IMR-90 (cell line): ENCODE measurements around the gene RFTN1. TPM values are rescaled to one million over a fixed set of nuclear protein-coding genes. Genes with fewer than 3 reads are reported as not detected.
A peak's percentile ranks its signal among the peaks of the same experiment; 100 is the strongest.

Experiments
- ATAC-seq: fragments of 200-7000 bp; cut with Tn5 transposase; 2 replicates; pipeline ENCODE4 v1.9.1; 2020; ENCODE audit warnings: low read depth, mild to moderate bottlenecking, moderate library complexity
- BruUV-seq: library from RNA; stranded (reverse); fragments of 400-500 nt; replicated peaks from 2 replicates; lab custom pipeline; 2021; lab: Mats Ljungman, UMichigan
- CTCF ChIA-PET: fragments of 300-600 bp; formaldehyde crosslinking; extraction: SDS; loops from one replicate; lab custom pipeline; 2021; ENCODE audit warnings: antibody characterized with exemption; lab: Yijun Ruan, JAX
- POLR2A ChIA-PET: fragments of 300-600 bp; sonication (Branson Sonifier 250); formaldehyde crosslinking; loops from one replicate; lab custom pipeline; 2022; ENCODE audit warnings: antibody characterized with exemption; ENCODE audit not compliant: unreplicated experiment; lab: Charles Lee
- DNase-seq: peaks from one replicate; pipeline ENCODE4 v3.0.0; 2013
- H2AFZ ChIP-seq: replicated peaks from 2 replicates; pipeline ENCODE3; 2013; ENCODE audit warnings: low read length, mild to moderate bottlenecking; ENCODE audit not compliant: poor library complexity
- H2AK5ac ChIP-seq: 2 replicates; pipeline ENCODE4 v1.6.1; 2013; ENCODE audit warnings: low read depth, low read length, inconsistent platforms
- H2AK9ac ChIP-seq: replicated peaks from 2 replicates; pipeline ENCODE3; 2013; ENCODE audit warnings: mild to moderate bottlenecking, low read depth, low read length, moderate library complexity; ENCODE audit not compliant: poor library complexity
- H2BK120ac ChIP-seq: 2 replicates; pipeline ENCODE4 v1.6.1; 2013; ENCODE audit warnings: low read depth, low read length, inconsistent platforms
- H2BK15ac ChIP-seq: 3 replicates; pipeline ENCODE4 v1.6.1; 2013; ENCODE audit warnings: low read depth, low read length, inconsistent platforms
- H2BK20ac ChIP-seq: 2 replicates; pipeline ENCODE4 v1.6.1; 2013; ENCODE audit warnings: low read depth, mild to moderate bottlenecking, inconsistent platforms, low read length, moderate library complexity
- H2BK5ac ChIP-seq: 2 replicates; pipeline ENCODE4 v1.6.1; 2013; ENCODE audit warnings: mild to moderate bottlenecking, low read depth, low read length, inconsistent platforms; ENCODE audit not compliant: poor library complexity, severe bottlenecking
- H3K14ac ChIP-seq: replicated peaks from 2 replicates; pipeline ENCODE4 v1.6.1; 2013; ENCODE audit warnings: low read depth, low read length, inconsistent platforms
- H3K18ac ChIP-seq: 2 replicates; pipeline ENCODE4 v1.6.1; 2013; ENCODE audit warnings: low read depth, low read length, control low read depth
- H3K23ac ChIP-seq: 2 replicates; pipeline ENCODE4 v1.6.1; 2013; ENCODE audit warnings: low read depth, low read length, inconsistent platforms
- H3K27ac ChIP-seq: 2 replicates; pipeline ENCODE4 v1.5.1; 2013; ENCODE audit warnings: mild to moderate bottlenecking, control low read depth, low read length; ENCODE audit not compliant: insufficient read depth
- H3K27me3 ChIP-seq: 2 replicates; pipeline ENCODE4 v1.6.1; 2013; ENCODE audit warnings: low read length; ENCODE audit not compliant: control insufficient read depth, insufficient read depth
- H3K36me3 ChIP-seq: 2 replicates; pipeline ENCODE4 v1.6.1; 2013; ENCODE audit warnings: low read length, mixed read lengths; ENCODE audit not compliant: control insufficient read depth, insufficient read depth
- H3K4ac ChIP-seq: 2 replicates; pipeline ENCODE4 v1.6.1; 2013; ENCODE audit warnings: low read depth, low read length, inconsistent platforms
- H3K4me1 ChIP-seq: 2 replicates; pipeline ENCODE4 v1.6.1; 2013; ENCODE audit warnings: low read length, mixed read lengths; ENCODE audit not compliant: control insufficient read depth, insufficient read depth
- H3K4me2 ChIP-seq: 2 replicates; pipeline ENCODE4 v1.6.1; 2013; ENCODE audit warnings: low read depth, mild to moderate bottlenecking, control low read depth, low read length, moderate library complexity
- H3K4me3 ChIP-seq: 2 replicates; pipeline ENCODE4 v1.5.1; 2013; ENCODE audit warnings: low read depth, mild to moderate bottlenecking, control low read depth, low read length, moderate library complexity; ENCODE audit not compliant: insufficient read depth
- H3K56ac ChIP-seq: 2 replicates; pipeline ENCODE4 v1.6.1; 2013; ENCODE audit warnings: low read length, inconsistent platforms; ENCODE audit not compliant: insufficient read depth; ENCODE audit errors: extremely low read depth
- H3K79me1 ChIP-seq, 2 experiments: 2 replicates each; pipeline ENCODE4 v1.6.1; 2013; ENCODE audit warnings: low read length in 2 of 2, inconsistent platforms in 1 of 2, low read depth in 1 of 2
- H3K9ac ChIP-seq: 2 replicates; pipeline ENCODE4 v1.6.1; 2013; ENCODE audit warnings: low read depth, low read length, control low read depth
- H3K9me1 ChIP-seq: 2 replicates; pipeline ENCODE4 v1.6.1; 2013; ENCODE audit warnings: low read length, inconsistent platforms; ENCODE audit not compliant: insufficient read depth
- H3K9me3 ChIP-seq: 2 replicates; pipeline ENCODE4 v1.6.1; 2013; ENCODE audit warnings: low read length; ENCODE audit not compliant: control insufficient read depth, insufficient read depth
- H4K20me1 ChIP-seq: 2 replicates; pipeline ENCODE4 v1.6.1; 2013; ENCODE audit warnings: low read length, inconsistent platforms; ENCODE audit not compliant: insufficient read depth
- H4K5ac ChIP-seq: 2 replicates; pipeline ENCODE4 v1.6.1; 2013; ENCODE audit warnings: mild to moderate bottlenecking, low read depth, low read length, control low read depth
- H4K8ac ChIP-seq, 2 experiments: 2 replicates each; pipeline ENCODE4 v1.6.1; 2013; ENCODE audit warnings: low read depth in 2 of 2, low read length in 2 of 2, control low read depth in 1 of 2, inconsistent platforms in 1 of 2
- H4K91ac ChIP-seq: 2 replicates; pipeline ENCODE4 v1.6.1; 2013; ENCODE audit warnings: low read depth, low read length, inconsistent platforms; ENCODE audit not compliant: insufficient read depth
- BHLHE40 ChIP-seq: fragments of 150-350 bp; IDR thresholded peaks from 2 replicates; pipeline ENCODE4 v1.6.1; 2016; ENCODE audit warnings: mild to moderate bottlenecking, low read depth, low read length
- CEBPB ChIP-seq: IDR thresholded peaks from 2 replicates; pipeline ENCODE4 v1.6.1; 2012; ENCODE audit warnings: low read depth, low read length, improper control_type of control experiment
- CHD1 ChIP-seq: IDR thresholded peaks from 2 replicates; pipeline ENCODE4 v1.6.1; 2012; ENCODE audit warnings: low read depth, low read length, improper control_type of control experiment
- MAFK ChIP-seq: IDR thresholded peaks from 2 replicates; pipeline ENCODE4 v1.6.1; 2012; ENCODE audit warnings: low read depth, low read length, improper control_type of control experiment
- MAZ ChIP-seq: IDR thresholded peaks from 2 replicates; pipeline ENCODE4 v1.6.1; 2012; ENCODE audit warnings: low read depth, mild to moderate bottlenecking, low read length, improper control_type of control experiment, moderate library complexity, borderline replicate concordance
- MXI1 ChIP-seq: IDR thresholded peaks from 2 replicates; pipeline ENCODE4 v1.6.1; 2012; ENCODE audit warnings: low read depth, mild to moderate bottlenecking, low read length, moderate library complexity, borderline replicate concordance
- POLR2A ChIP-seq: IDR thresholded peaks from 2 replicates; pipeline ENCODE4 v1.6.1; 2012; ENCODE audit warnings: mild to moderate bottlenecking, low read depth, low read length
- RAD21 ChIP-seq: IDR thresholded peaks from 2 replicates; pipeline ENCODE4 v1.6.1; 2012; ENCODE audit warnings: low read length, improper control_type of control experiment
- WGBS, 2 experiments: methylation state at CpG; one replicate each; pipeline versions ENCODE4 v1.1.5 to v1.1.7; 2013; ENCODE audit warnings: missing lambda C conversion rate in 2 of 2; ENCODE audit not compliant: insufficient read length in 1 of 2; ENCODE audit errors: extremely low coverage in 2 of 2; 5-methylcytosine and 5-hydroxymethylcytosine counted together
- dilution Hi-C: fragments of 300-500 bp; cut with HindIII; formaldehyde crosslinking; loops from one replicate; pipeline ENCODE4 v1.14.3; 2018; ENCODE audit warnings: low sequenced_read_pairs; ENCODE audit not compliant: unreplicated experiment
- in situ Hi-C: fragments of 300-500 bp; cut with MboI; formaldehyde crosslinking; loops from 3 replicates; pipeline ENCODE4 v1.14.3; 2019; ENCODE audit warnings: low sequenced_read_pairs, inconsistent platforms, mixed read lengths
- intact Hi-C: fragments of 100-400 bp; cut with micrococcal nuclease; formaldehyde crosslinking; loops from 2 replicates; pipeline ENCODE4 v1.10.0; 2022
- polyA plus RNA-seq, 3 experiments: library from polyadenylated mRNA; depleted of rRNA; stranded (reverse); fragments of >200 nt; gene quantifications; 2 replicates each; pipeline ENCODE4 v1.2.3, GENCODE V29; 2012; ENCODE audit warnings: low replicate concordance in 1 of 3
- total RNA-seq: library from RNA; depleted of rRNA; stranded (reverse); fragments of >200 nt; gene quantifications from 2 replicates; pipeline ENCODE4 v1.2.3, GENCODE V29; 2012

The RFTN1 gene
- total and polyA plus RNA-seq, 2 of the 4 experiments (the other 2 are of a cell fraction), result 45.0 to 52.0 TPM

DNA sequence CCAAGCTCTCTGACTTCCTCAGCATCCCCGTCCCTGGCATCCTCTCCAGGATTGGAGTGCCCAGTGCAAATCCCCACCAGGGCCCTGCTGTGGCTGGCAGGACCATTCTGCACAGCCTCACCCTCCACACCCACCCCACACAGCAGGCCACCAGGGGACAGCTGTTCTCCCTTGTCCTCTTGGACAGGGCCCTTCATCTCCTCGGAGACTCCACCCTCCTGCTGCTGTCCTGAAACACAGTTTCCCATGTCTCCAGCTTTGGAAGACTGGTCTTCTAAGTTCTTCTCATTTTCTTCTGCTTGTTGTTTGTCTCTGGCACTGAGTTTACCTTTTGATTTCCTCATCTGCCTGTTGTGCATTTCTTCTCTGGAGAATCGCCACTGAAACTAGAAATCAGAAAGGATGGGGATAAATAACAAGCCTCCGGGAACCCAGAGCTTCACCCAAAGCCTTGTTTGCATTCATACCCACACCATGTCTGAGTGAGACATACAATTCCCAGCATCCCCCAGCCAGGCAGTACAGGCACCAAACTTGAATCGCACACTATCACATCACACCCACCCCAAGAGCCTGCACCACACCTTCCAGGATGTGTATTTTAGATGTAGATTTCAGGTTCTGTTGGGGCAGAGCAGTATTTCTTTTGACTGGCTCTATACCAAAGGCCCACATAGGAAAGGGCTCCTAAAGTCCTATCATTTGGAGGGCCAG is 196.5 kb downstream of the RFTN1 start:
- no TSS peak for BruUV-seq
- WGBS, 2 experiments, result 93% methylated on average over 2 of the region's 5 CpGs; no CpG with 5 or more reads in 1 of the 2 experiments

More for the DNA sequence above, 196.5 kb downstream of the RFTN1 start:
- no peak for DNase-seq
- TF ChIP-seq RAD21, result no peak
- TF ChIP-seq CEBPB, result no peak
- TF ChIP-seq MAFK, result no peak
- no peak for TF ChIP-seq POLR2A
- no peak for TF ChIP-seq MXI1
- no peak for TF ChIP-seq BHLHE40
- no peak for TF ChIP-seq CHD1
- TF ChIP-seq MAZ, result no peak
- Histone ChIP-seq H2BK15ac (no peak overlapping the region; the same call in 2 of the 3 replicates), H3K79me1 (peaks cover 8 to 53% of the 10 kb centered on the region in 2 experiments), H4K20me1 (no peaks in the 10 kb centered on the region), H3K4me2 (no peak overlapping the region), H2BK20ac (peak overlapping the region; percentile 62; the same call in 1 of the 2 replicates), H2AK5ac (peak overlapping the region; percentile 69; the same call in 1 of the 2 replicates), H3K36me3 (peaks cover 47% of the 10 kb centered on the region), H3K23ac (no peak overlapping the region), H3K56ac (no peak overlapping the region), H2AFZ (no peak overlapping the region), H2BK120ac (peak overlapping the region; percentile 70), H3K9me3 (no peaks in the 10 kb centered on the region), H3K18ac (peak overlapping the region; percentile 17; the same call in 1 of the 2 replicates), H4K91ac (peak overlapping the region; percentile 60; the same call in 1 of the 2 replicates), H2AK9ac (no peak overlapping the region), H3K9ac (no peak overlapping the region), H4K8ac (peak overlapping the region in 1 of 2 experiments; percentile 7; a peak in 1 of 4 replicates), H3K4me1 (peaks cover 21% of the 10 kb centered on the region), H3K27me3 (no peaks in the 10 kb centered on the region), H3K9me1 (peaks cover 27% of the 10 kb centered on the region), H3K27ac (peak overlapping the region; percentile 91; the same call in 1 of the 2 replicates), H4K5ac (peak overlapping the region; percentile 60), H3K4ac (peak overlapping the region; percentile 82), H3K14ac (0 out of 2 replicates have a peak overlapping the region, but pooled peaks have one; percentile 37), H3K4me3 (no peak overlapping the region), H2BK5ac (no peak overlapping the region)
- ChIA-PET CTCF (interaction anchor here (1.1 kb wide), 1 partner anchor 9 kb away, joined by 3 read pairs; no protein-coding TSS in a partner anchor), POLR2A (no interaction called here)
- intact Hi-C loops (loop anchor here (5.0 kb wide), 1 partner anchor 75 kb away; no protein-coding TSS in a partner anchor), dilution Hi-C loops (no loop called here), in situ Hi-C loops (no loop called here)
- no peak for ATAC-seq
